GM18505 (cell line): Measurements from ENCODE around the gene PPP2R2B.

Source experiments
- ATAC-seq: cut with Tn5 transposase; IDR thresholded peaks from one replicate; pipeline ENCODE4 v1.9.1; 2021; ENCODE audit not compliant: unreplicated experiment
- POLR2A ChIP-seq: IDR thresholded peaks from 4 replicates; pipeline ENCODE4 v1.6.1; 2011; ENCODE audit warnings: borderline replicate concordance; ENCODE audit not compliant: insufficient read depth, insufficient read length; ENCODE audit errors: extremely low read depth

PPP2R2B gene

DNA sequence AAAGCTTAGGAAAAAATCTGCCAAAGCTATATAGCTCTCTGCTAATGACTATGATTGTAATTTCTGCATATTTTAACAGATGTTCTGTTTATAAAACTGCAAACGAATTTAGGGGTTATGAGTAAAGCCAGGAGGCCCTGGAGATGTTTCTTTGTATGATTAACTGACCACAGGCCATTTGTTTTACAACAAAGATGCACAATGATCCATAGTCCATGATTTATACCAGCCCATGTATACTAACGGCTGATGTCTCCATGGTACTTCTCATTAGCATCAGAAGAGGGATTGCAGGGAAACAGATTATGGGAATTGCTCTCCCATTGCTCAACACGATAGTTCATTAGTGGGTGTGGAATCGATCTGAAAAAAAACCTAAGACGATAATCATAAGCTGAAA lies 78.9 kb downstream of the PPP2R2B start:
- no peak for TF ChIP-seq POLR2A
- ATAC-seq, result no peak

DNA sequence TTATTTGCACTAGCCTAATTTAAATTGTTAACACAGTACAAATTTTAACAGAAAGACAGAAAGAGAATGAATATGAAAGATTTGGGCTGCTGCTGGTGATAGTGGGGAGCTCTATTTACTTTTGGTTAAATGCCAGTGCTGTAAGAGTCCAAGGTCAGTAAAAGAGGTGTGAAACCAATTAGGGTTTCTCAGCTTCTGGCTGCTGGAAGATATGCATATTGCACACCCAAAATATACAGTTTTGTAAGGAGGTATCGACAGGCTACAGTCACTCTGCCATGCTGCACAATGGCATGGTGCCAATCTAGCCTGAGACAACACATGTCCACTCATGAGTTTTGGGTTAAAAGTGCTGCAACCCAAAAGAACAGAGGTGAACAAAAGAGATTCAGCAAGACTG lies 79.3 kb downstream of the PPP2R2B start:
- TF ChIP-seq POLR2A, result no peak
- no peak for ATAC-seq

DNA sequence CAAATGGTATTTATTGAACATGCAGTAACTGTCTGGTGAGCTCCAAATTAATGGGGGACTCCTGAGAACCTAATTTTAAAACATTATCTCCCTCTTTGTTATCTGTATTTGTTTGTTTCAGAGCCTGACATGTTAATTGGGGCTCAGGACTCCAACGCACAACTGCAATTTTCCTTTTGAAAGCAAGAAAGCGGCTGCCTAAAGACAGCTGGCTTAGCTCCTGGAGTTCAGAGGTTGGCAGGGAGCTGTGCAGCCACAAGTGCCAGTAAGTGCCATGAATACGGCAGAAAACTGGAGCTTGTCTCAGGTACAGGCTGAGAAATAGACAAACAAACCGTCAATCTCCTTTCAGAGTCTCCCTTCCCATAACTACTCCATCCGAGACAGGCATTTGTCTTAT lies 80.9 kb downstream of the PPP2R2B start:
- TF ChIP-seq POLR2A, result no peak
- ATAC-seq, result no peak

DNA sequence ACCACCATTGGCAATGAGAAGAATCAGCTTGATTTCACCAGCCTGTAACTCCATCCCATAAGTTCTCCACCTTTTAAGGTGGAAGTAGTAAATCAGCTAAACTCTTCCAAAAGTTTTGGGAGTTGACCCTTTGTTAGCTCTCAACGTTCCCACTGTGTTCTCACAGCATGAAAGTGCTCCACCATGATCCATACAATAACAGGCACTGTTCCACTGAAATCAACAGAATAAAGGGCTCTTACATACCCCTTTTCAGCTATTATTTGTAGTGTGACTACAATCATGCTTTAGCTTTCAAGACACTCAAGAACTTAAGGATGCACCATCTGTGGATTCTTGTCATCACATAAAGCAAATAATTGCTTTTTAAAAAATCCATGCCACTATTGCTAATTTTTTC lies 81.6 kb downstream of the PPP2R2B start:
- TF ChIP-seq POLR2A, result no peak
- ATAC-seq, result no peak

DNA sequence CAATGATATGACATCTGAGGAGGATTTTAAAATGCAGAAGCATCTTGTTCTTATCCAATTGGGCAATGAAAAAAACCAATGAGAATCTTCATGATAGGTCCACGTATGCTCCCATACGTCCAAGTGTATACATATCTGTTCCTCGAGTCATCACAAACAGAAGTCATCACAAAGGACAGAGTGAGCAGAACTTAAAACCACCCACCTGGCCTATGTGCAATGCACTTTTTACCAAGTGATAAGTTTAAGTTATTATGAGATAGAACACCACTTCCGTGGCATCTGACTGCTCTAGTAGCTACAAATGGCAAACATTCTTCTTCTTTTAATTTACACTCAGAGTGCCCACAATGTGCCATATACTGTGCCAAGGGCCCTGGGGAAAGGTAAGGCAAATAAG lies 82.4 kb downstream of the PPP2R2B start:
- no peak for ATAC-seq
- no peak for TF ChIP-seq POLR2A

DNA sequence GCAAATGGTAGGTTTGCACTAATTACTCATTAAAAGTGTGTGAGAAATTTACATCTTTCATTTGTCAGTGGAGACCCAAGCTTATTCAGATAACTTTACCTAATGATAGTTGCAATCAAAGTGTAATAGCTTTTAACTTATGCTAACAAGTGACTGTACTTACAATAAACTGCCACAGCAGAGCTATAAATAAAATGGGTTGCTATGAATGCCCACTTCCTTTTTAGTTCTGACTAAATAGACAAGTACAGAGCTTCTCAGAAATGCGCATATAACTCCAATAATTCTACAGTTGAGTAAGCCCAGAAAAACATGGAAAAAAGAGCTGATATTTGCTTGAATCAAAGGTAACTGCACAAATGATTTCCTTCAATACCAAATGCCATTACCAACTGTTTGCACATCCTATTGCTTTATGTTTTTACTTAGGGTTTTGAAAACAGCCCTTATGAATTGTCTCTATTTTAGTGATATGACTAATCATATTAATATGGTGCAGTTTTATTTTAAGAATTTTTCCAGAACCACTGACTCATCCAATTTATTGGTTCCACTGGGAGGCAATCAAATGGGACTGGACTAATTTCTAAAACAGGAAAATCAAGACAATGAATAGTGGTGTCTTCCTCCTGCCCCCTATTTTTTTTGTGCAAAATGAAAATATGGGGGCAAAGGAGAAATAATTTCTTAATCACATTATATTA lies 84.1 kb downstream of the PPP2R2B start:
- ATAC-seq, result no peak

DNA sequence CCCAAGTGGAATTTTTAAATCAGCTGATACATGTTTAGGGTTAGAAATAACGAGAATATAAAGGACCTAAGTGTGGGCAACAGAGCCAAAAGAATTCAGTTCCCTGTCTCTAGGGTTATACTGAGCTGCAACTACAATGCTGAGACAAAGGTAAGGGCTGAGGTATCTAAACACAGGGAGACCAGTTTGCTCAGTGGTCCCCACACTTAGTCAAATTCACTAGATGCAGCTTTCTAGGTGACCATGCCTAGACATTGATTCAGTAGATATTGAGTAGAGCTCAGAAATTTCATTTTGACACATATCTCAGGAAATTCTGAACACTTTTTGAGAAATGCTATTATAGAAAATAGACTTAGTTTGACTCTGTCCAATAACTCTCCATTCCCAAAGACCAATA lies 84.8 kb downstream of the PPP2R2B start:
- no peak for TF ChIP-seq POLR2A
- ATAC-seq, result no peak

More for the DNA sequence above, 84.1 kb downstream of the PPP2R2B start:
- no peak for TF ChIP-seq POLR2A

DNA sequence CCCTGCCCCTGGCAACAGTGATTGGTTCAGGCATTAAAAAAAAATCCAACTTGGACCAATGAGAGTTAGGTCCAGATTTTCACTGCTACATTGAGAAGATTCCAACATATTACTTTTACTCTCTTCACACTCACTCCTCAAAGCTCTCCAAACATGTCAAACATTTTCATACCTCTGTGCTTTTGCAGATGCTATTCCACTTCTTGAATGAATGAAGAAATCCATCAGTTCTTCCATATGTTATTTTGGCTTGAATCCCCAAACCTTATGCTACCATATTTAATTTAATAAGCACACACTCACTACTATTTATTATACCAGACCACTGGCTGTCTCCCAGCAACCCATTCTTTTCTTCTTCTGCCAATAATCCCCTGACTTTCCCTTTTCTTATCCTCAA lies 87.1 kb downstream of the PPP2R2B start:
- no peak for TF ChIP-seq POLR2A

DNA sequence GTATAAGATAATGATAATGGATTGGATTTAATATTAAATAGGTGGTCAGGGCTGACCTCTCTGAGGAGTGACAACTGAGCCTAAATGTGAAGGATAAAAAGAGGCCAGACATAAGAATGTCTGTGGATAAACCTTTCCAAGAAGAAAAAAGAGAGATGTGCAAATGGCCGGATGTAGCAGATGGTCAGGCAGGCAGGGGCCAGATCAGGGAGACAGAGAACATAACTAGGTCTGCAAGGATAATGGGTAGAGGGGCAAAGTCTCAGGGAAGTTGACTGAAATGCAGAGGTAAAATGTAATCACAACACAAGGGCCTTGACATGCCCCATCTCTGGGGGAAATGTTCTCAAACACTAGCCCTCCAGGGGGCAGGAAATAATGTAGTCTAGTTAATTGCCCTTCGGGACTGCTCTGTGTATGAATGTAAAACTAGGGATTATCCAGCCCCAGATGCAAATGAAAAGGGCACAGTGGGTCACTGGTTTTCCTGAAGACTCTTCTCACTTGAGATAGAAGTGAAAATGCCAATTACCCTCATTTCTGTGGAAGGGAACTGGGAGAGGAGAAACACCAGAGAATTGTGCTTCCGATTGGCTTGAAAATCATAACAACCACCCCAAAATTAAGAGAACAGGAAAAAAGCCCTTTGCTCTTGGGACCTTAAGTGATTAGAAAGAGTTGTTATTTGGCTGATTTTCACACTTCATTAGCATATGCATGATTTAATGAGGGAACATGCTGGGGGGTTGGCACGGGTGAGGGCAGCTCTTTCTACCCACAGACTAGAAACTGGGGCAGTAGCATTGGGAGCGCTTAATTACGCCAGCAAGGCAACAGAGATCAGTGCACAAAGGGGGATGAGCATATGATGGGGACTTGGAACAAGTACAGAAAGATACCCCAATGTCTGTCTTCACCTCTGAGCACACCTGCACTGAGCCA lies 88.6 kb downstream of the PPP2R2B start:
- ATAC-seq, result no peak
- TF ChIP-seq POLR2A, result no peak

More for the DNA sequence above, 87.1 kb downstream of the PPP2R2B start:
- ATAC-seq, result no peak

DNA sequence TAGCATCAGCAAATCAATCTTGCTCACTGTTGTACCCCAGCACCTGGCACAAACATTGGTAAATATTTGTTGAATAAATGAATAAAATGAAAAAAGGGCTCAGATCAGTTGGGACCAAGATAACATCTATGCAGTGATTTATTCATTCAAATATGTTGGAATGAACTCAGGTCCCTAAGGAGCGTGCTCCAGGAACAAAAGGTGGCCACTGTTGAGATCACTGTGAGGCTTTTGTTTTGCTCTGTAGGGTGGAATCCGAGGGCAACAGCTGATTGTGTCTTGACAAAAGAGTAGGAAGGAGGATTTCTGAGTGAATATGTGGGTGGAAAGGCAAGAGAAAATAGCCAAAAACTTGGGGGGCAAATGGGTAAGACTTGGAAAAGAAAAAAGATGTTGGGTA lies 89.7 kb downstream of the PPP2R2B start:
- TF ChIP-seq POLR2A, result no peak
- ATAC-seq, result no peak

DNA sequence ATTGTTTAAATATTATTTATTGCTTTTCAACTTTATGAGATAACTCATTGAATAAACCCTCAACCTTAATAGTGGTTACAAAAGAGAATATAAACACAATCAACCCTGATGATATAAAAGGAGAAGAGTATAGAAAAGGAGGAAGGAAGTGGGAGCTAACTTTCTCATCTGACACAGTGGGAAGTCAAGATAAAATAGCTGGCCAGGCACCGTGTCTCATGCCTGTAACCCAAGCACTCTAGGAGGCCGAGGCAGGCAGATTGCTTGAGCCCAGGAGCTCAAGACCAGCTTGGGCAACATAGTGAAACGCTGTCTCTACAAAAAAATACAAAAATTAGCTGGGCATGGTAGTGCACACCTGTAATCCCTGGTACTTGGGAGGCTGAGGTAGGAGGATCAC lies 93.5 kb downstream of the PPP2R2B start:
- no peak for TF ChIP-seq POLR2A
- no peak for ATAC-seq

DNA sequence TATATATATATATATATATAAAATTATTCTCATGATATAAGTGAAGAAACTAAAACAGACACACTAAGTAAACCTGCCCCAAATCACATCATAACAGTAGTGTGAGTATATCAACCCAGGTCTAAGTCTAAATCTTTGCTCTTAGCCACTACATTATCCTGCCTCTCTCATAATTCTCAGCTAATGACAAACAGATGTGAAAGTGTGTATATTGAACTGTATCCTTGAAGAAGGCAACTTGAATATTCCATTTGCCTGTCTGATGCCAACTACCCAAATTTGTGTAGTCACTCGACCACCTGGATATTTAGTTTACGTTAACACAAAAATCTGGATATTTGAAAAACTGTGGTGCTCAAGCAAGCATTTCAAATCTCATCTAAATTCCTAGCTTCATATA lies 97.4 kb downstream of the PPP2R2B start:
- ATAC-seq, result no peak
- no peak for TF ChIP-seq POLR2A

DNA sequence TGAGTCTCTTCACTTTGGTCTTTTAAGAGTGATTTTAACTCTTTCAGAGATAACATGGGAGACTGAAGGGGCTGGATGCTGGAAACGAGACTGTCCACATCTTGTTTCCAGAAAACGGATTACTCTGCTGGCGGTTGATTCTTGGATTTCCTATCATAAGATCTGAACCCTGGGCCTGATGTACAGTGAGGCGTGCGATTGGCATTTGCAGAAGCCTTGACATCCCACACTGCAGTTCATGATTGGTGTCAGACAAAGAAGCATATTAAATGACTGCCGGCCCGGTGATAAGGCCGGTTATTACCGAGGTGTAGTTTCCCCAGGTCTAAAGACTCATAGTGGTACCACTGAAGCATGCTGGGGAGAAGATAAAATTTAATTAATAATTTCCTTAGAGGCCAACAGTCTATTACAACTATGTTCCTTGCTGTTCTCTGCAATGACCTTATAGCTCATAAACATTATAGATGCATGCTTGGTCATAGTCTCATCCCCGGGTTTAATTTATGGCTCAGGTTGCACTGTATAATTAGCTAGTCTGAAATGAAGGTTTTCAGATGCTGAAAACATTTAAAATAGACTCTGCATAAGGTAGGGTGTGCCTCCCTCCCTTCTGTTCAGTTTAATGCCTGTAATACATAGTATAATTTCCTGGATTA lies 99.2 kb downstream of the PPP2R2B start:
- no peak for TF ChIP-seq POLR2A
- ATAC-seq, result no peak
